HFFc6 (cell line): ENCODE measurements around the gene GOLGA2. TPM values are rescaled to one million over a fixed set of nuclear protein-coding genes. Genes with fewer than 3 reads are reported as not detected.

ENCODE experiments used
- DNase-seq: peaks from one replicate; pipeline ENCODE4 v3.0.0-alpha.2; 2018
- H3K27ac Mint-ChIP-seq: 2 replicates; pipeline ENCODE4 v1.8.0; 2020; ENCODE audit warnings: mild to moderate bottlenecking, mixed read lengths
- H3K27me3 Mint-ChIP-seq: 2 replicates; pipeline ENCODE4 v1.8.0; 2021; ENCODE audit warnings: mild to moderate bottlenecking, moderate library complexity, mixed read lengths; ENCODE audit not compliant: insufficient read depth
- H3K36me3 Mint-ChIP-seq: 2 replicates; pipeline ENCODE4 v1.8.0; 2021; ENCODE audit warnings: low read depth, mixed read lengths
- H3K4me1 Mint-ChIP-seq: 2 replicates; pipeline ENCODE4 v1.8.0; 2020; ENCODE audit warnings: low read depth, mixed read lengths
- H3K4me3 Mint-ChIP-seq: 2 replicates; pipeline ENCODE4 v1.8.0; 2020; ENCODE audit warnings: mild to moderate bottlenecking, moderate library complexity, mixed read lengths
- H3K9me3 Mint-ChIP-seq: 2 replicates; pipeline ENCODE4 v1.8.0; 2020; ENCODE audit warnings: mild to moderate bottlenecking, mixed read lengths
- CTCF ChIP-seq: fragments of 200-600 bp; sonication (generic); IDR thresholded peaks from 2 replicates; pipeline ENCODE4 v1.5.0; 2021; ENCODE audit warnings: antibody characterized with exemption, mild to moderate bottlenecking
- total RNA-seq, 6 experiments: library from RNA; stranded (reverse); fragmentation: NEBNext Ultra II Directional; extraction: Animal tissue kit (Norgen Biotek cat#: 25700); gene quantifications; 2 replicates in 1 of 6; 3 replicates in 5 of 6; pipeline ENCODE4 v1.2.3, GENCODE V29; 2021

The GOLGA2 gene
- total RNA-seq, 6 experiments from 2014 or later, result 142 to 167 (median 156) TPM

DNA sequence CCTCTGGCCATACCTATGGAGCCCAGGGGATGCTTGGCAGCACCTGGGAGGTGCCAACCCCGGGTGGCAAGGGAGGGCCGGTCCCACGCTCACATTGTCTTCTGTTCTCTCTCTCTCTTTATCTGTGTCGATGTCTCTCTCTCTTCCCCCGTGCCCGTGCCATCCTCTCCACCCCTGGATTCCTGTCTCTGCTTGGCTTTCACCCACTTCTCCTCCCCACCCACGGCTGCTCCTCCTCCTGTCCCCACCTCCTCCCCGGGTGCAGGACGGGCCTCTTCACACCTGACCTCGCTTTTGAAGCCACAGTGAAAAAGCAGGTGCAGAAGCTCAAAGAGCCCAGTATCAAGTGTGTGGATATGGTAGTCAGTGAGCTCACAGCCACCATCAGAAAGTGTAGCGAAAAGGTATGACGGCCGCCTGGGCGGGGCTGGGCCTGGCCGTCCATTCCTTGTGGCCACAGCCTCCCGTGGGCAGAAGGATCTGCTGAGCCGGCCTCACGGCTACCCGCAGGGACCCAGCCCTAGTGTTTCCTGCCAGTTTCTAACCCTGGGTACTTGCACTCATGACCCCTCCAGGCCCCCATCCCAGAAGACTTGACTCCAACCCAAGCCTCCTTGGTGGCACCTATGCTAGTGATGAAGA, 49.9 kb downstream of the GOLGA2 start:
- H3K4me1 Mint-ChIP-seq, result no peaks in the 10 kb centered on the region
- DNase-seq, result no peak
- no peaks in the 10 kb centered on the region for H3K9me3 Mint-ChIP-seq
- H3K27me3 Mint-ChIP-seq, result peaks cover 2% of the 10 kb centered on the region; the same call in 1 of the 2 replicates
- no peak for TF ChIP-seq CTCF
- H3K36me3 Mint-ChIP-seq, result no peaks in the 10 kb centered on the region
- no peak overlapping the region for H3K4me3 Mint-ChIP-seq
- H3K27ac Mint-ChIP-seq, result no peak overlapping the region

DNA sequence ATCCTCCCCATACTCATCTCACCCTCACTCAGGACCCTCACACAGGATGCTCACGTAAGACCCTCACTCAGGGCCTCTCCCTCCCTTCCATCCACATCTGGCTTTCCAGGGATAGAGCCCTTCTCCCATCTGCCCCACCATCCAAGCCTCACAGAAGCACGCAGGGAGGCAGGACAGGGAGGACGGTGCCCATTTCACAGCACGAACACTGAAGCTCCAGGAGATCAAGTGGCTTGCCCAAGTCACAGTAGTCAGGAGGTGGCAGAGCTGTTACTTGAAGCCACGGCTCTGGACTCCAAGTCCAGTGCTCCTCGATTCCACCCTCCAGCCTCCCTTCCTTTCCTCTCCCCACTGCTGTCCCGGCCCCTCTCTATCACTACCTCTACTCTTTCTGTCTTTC, 50.9 kb downstream of the GOLGA2 start:
- Mint-ChIP-seq H3K36me3 (no peaks in the 10 kb centered on the region), H3K27ac (no peak overlapping the region), H3K27me3 (peaks cover 2% of the 10 kb centered on the region; the same call in 1 of the 2 replicates), H3K4me1 (no peaks in the 10 kb centered on the region), H3K4me3 (no peak overlapping the region), H3K9me3 (no peaks in the 10 kb centered on the region)
- no peak for DNase-seq
- no peak for TF ChIP-seq CTCF

DNA sequence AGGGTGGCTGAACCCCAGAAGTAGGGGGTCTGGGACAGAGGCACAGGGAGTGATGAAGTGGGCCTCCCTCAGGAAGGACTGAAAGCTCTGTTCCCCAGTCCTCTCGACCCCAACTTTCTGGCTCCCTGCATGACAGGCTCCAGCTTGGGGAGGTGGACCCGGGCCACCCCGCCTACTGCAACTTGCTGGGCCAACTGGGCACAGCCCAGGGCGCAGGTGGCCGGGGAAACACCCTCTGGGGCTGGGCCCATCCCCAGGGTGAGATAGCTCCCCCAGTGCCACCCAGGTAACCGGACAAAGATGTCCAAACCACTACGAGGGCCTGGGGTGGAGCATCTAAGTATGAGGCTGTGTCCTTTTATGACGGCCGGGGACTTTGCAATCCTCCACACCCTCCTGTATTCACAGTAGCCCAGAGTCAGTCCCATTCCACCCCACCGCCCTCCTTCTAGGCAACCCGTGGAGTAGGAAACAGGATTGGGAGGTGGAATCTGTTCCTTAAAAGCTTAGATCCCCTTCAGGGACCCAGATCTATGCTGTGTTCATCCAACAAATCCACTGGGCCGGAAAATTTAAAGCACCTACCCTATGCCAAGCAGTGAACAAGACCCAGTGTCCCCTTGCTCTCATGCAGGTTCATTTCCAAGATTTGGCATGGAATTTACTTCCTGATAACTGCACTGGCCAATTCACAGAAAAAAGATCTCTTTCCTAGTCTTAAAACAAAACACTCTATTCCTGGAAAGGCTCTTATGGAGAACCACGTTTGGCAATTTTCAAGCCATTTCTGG, 52.7 kb downstream of the GOLGA2 start:
- Mint-ChIP-seq H3K27ac (no peak overlapping the region), H3K36me3 (peaks cover 10% of the 10 kb centered on the region; the same call in 1 of the 2 replicates), H3K4me1 (no peaks in the 10 kb centered on the region), H3K9me3 (no peaks in the 10 kb centered on the region), H3K4me3 (no peak overlapping the region), H3K27me3 (peaks cover 2% of the 10 kb centered on the region; the same call in 1 of the 2 replicates)
- no peak for TF ChIP-seq CTCF
- DNase-seq, result no peak

DNA sequence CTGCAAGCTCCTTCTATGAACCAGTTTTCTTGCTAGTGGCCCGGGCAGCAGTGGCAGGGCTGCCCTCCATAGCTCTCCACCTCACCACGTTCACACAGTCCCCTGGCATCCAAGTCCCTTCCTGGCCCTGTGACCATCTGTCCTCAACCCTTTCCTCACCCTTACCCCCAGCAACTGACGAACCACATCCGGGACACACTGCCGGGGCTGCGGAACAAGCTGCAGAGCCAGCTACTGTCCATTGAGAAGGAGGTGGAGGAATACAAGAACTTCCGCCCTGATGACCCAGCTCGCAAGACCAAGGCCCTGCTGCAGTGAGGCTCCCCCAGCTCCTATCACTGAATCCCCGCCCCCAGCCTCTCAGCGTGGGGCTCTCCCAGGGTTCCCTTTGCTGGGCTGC, 53.8 kb downstream of the GOLGA2 start:
- DNase-seq, result no peak
- Mint-ChIP-seq H3K27ac (no peak overlapping the region), H3K9me3 (no peaks in the 10 kb centered on the region), H3K27me3 (peaks cover 2% of the 10 kb centered on the region; the same call in 1 of the 2 replicates), H3K4me1 (peaks cover 2% of the 10 kb centered on the region), H3K36me3 (peaks cover 10% of the 10 kb centered on the region; the same call in 1 of the 2 replicates), H3K4me3 (no peak overlapping the region)
- no peak for TF ChIP-seq CTCF

DNA sequence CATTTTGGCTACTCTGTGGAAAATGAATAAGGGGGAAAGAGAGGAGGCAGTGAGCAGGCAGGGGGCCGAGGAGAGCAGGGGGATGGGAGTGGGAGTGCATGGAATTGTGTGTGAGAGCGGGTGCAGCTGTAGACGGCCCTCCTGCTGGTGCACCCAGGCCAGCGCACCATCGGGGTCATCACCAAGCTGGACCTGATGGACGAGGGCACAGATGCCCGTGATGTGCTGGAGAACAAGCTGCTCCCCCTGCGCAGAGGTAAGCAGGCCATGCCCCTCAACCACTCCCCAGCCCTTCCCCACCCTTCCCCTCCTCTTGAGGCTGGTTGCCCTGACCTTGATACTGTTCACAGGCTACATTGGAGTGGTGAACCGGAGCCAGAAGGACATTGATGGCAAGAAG, 56.0 kb downstream of the GOLGA2 start:
- Mint-ChIP-seq H3K4me3 (no peak overlapping the region), H3K4me1 (peaks cover 22% of the 10 kb centered on the region), H3K36me3 (peaks cover 10% of the 10 kb centered on the region; the same call in 1 of the 2 replicates), H3K27me3 (peaks cover 2% of the 10 kb centered on the region; the same call in 1 of the 2 replicates), H3K9me3 (no peaks in the 10 kb centered on the region), H3K27ac (no peak overlapping the region)
- DNase-seq, result no peak
- TF ChIP-seq CTCF, result no peak
